ENCODE data around the gene PTPRK. TPM values are rescaled to one million over a fixed set of nuclear protein-coding genes. Genes with fewer than 3 reads are reported as not detected.

The PTPRK gene
- total and polyA plus RNA-seq, 4 donors: 8.2 to 224 (median 42.9) TPM

DNA sequence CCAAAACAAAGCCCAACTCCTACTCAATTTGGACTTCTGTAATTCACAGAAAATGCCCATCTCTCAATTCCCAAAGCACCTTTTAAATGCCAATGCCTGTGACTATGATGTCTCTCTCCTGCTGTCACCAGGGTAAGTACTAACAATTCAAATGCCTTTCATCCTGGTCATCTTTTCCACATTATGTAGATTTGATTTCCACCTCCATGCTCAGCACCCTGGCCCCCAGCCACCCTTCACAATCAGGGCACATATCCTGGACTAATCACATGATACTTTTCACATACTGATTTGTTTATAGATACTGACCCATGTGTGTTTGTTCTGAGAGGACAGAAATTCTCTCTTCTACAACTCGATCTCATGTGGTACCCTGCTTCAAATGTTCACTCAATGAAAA is 236.3 kb downstream of the PTPRK start:
- 65 to 66% methylated on average over 1 of the region's 1 CpG for WGBS, 2 donors
- Histone ChIP-seq H3K9me3 (ENCODE audit: control insufficient read depth in 4 of 4, insufficient read depth in 3 of 4, low read length in 3 of 4) (peaks cover 0 to 3% (median under 1%) of the 10 kb centered on the region in 4 donors), H3K27me3 (ENCODE audit: control insufficient read depth in 3 of 3, insufficient read depth in 3 of 3, low read length in 2 of 3) (no peaks in the 10 kb centered on the region), H3K27ac (ENCODE audit: low read depth in 1 of 2, low read length in 1 of 2) (no peak overlapping the region), H3K4me1 (ENCODE audit: control insufficient read depth in 5 of 5, insufficient read depth in 5 of 5, low read length in 5 of 5) (peaks cover 0 to 20% (median 0%) of the 10 kb centered on the region in 5 donors), H3K9ac (ENCODE audit: insufficient read depth in 1 of 2, low read length in 2 of 2) (no peak overlapping the region), H3K4me3 (no peak overlapping the region), H3K36me3 (ENCODE audit: control insufficient read depth in 4 of 4, insufficient read depth in 4 of 4, low read length in 4 of 4) (no peaks in the 10 kb centered on the region)
- ATAC-seq (ENCODE audit: insufficient read depth, low FRiP score) (no peak), DNase-seq (no peak)
- TF ChIP-seq, protein P1, sequence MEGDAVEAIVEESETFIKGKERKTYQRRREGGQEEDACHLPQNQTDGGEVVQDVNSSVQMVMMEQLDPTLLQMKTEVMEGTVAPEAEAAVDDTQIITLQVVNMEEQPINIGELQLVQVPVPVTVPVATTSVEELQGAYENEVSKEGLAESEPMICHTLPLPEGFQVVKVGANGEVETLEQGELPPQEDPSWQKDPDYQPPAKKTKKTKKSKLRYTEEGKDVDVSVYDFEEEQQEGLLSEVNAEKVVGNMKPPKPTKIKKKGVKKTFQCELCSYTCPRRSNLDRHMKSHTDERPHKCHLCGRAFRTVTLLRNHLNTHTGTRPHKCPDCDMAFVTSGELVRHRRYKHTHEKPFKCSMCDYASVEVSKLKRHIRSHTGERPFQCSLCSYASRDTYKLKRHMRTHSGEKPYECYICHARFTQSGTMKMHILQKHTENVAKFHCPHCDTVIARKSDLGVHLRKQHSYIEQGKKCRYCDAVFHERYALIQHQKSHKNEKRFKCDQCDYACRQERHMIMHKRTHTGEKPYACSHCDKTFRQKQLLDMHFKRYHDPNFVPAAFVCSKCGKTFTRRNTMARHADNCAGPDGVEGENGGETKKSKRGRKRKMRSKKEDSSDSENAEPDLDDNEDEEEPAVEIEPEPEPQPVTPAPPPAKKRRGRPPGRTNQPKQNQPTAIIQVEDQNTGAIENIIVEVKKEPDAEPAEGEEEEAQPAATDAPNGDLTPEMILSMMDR (IDR thresholded peaks at IDR 0.05; ENCODE audit: control extremely low read depth, extremely low read depth): no peak

DNA sequence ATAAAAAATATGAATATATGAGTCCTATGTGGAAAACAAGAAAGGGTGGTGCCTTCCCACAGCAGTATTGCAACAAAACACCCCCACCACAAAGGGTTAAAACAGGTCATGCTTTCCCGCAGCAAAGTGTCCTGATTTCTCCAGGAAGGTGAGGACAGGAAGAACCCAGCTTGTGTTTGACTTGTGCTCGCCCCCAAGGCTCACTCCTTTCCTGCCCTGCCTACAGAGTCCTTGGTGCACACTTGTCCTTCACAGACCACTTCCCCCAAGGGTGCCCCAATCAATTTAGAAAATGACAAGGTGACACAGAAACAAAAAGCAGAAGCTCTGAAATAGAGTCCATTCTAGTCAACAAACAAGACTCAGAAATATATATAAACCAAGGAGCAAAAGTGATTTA is 237.4 kb downstream of the PTPRK start:
- no peaks in the 10 kb centered on the region for H3K27me3 ChIP-seq (ENCODE audit: control insufficient read depth in 3 of 3, insufficient read depth in 3 of 3, low read length in 2 of 3)
- TF ChIP-seq, protein P1 (IDR thresholded peaks at IDR 0.05; ENCODE audit: control extremely low read depth, extremely low read depth): no peak
- H3K27ac ChIP-seq (ENCODE audit: low read depth in 1 of 2, low read length in 1 of 2): no peak overlapping the region
- peaks cover 0 to 20% (median 0%) of the 10 kb centered on the region in 5 donors for H3K4me1 ChIP-seq (ENCODE audit: control insufficient read depth in 5 of 5, insufficient read depth in 5 of 5, low read length in 5 of 5)
- ATAC-seq (ENCODE audit: insufficient read depth, low FRiP score): no peak
- 17 to 37% methylated on average over 2 of the region's 2 CpGs for WGBS, 2 donors
- no peak for DNase-seq
- no peak overlapping the region for H3K9ac ChIP-seq (ENCODE audit: insufficient read depth in 1 of 2, low read length in 2 of 2)
- no peak overlapping the region for H3K4me3 ChIP-seq
- H3K9me3 ChIP-seq (ENCODE audit: control insufficient read depth in 4 of 4, insufficient read depth in 3 of 4, low read length in 3 of 4): peaks cover 0 to 3% (median under 1%) of the 10 kb centered on the region in 4 donors
- no peaks in the 10 kb centered on the region for H3K36me3 ChIP-seq (ENCODE audit: control insufficient read depth in 4 of 4, insufficient read depth in 4 of 4, low read length in 4 of 4)

- ATAC-seq (ENCODE audit: insufficient read depth, low FRiP score) (no peak), DNase-seq (no peak)
- Histone ChIP-seq H3K9me3 (ENCODE audit: control insufficient read depth in 4 of 4, insufficient read depth in 3 of 4, low read length in 3 of 4) (peaks cover 0 to 2% (median under 1%) of the 10 kb centered on the region in 4 donors), H3K4me3 (no peak overlapping the region), H3K4me1 (ENCODE audit: control insufficient read depth in 5 of 5, insufficient read depth in 5 of 5, low read length in 5 of 5) (peaks cover 0 to 25% (median 0%) of the 10 kb centered on the region in 5 donors), H3K36me3 (ENCODE audit: control insufficient read depth in 4 of 4, insufficient read depth in 4 of 4, low read length in 4 of 4) (no peaks in the 10 kb centered on the region), H3K27me3 (ENCODE audit: control insufficient read depth in 3 of 3, insufficient read depth in 3 of 3, low read length in 2 of 3) (no peaks in the 10 kb centered on the region), H3K9ac (ENCODE audit: insufficient read depth in 1 of 2, low read length in 2 of 2) (no peak overlapping the region), H3K27ac (ENCODE audit: low read depth in 1 of 2, low read length in 1 of 2) (no peak overlapping the region)
- WGBS, 2 donors: 96 to 98% methylated on average over 2 of the region's 2 CpGs
- TF ChIP-seq, protein P1 (IDR thresholded peaks at IDR 0.05; ENCODE audit: control extremely low read depth, extremely low read depth): no peak
Measured at GRCh38 chr6:128280960-128281359, 239.4 kb downstream of the PTPRK start.

GRCh38 chr6:128280066-128280465 is 240.3 kb downstream of the PTPRK start:
- TF ChIP-seq, protein P1 (IDR thresholded peaks at IDR 0.05; ENCODE audit: control extremely low read depth, extremely low read depth): no peak
- Histone ChIP-seq H3K4me1 (ENCODE audit: control insufficient read depth in 5 of 5, insufficient read depth in 5 of 5, low read length in 5 of 5) (peaks cover 0 to 25% (median 0%) of the 10 kb centered on the region in 5 donors), H3K4me3 (no peak overlapping the region), H3K36me3 (ENCODE audit: control insufficient read depth in 4 of 4, insufficient read depth in 4 of 4, low read length in 4 of 4) (no peaks in the 10 kb centered on the region), H3K27ac (ENCODE audit: low read depth in 1 of 2, low read length in 1 of 2) (no peak overlapping the region), H3K9me3 (ENCODE audit: control insufficient read depth in 4 of 4, insufficient read depth in 3 of 4, low read length in 3 of 4) (peaks cover 0 to 2% (median 0%) of the 10 kb centered on the region in 4 donors), H3K27me3 (ENCODE audit: control insufficient read depth in 3 of 3, insufficient read depth in 3 of 3, low read length in 2 of 3) (no peaks in the 10 kb centered on the region), H3K9ac (ENCODE audit: insufficient read depth in 1 of 2, low read length in 2 of 2) (no peak overlapping the region)
- 96 to 100% methylated on average over 1 of the region's 1 CpG for WGBS, 2 donors
- DNase-seq (no peak), ATAC-seq (ENCODE audit: insufficient read depth, low FRiP score) (no peak)

All from lung (tissue), 12 donors.